Neural cell (in vitro differentiated cells): ENCODE data around the gene ZSWIM6.

Source experiments
- CTCF ChIP-seq: fragments of 450-650 bp; IDR thresholded peaks from 2 replicates; pipeline ENCODE4 v1.5.1; 2014; ENCODE audit warnings: antibody characterized with exemption, mild to moderate bottlenecking, moderate library complexity; ENCODE audit not compliant: poor library complexity, severe bottlenecking
- EP300 ChIP-seq: fragments of 450-650 bp; conservative IDR thresholded peaks from 2 replicates; pipeline ENCODE4 v1.6.1; 2014; ENCODE audit warnings: antibody characterized with exemption, mild to moderate bottlenecking, moderate library complexity; ENCODE audit not compliant: poor library complexity, severe bottlenecking
- EZH2 ChIP-seq: fragments of 200-600, 300-800 bp; shearing (Covaris generic), sonication (generic); IDR thresholded peaks from 2 replicates; pipeline ENCODE4 v1.6.1; 2014; ENCODE audit warnings: antibody characterized with exemption, low read length, borderline replicate concordance, mild to moderate bottlenecking; ENCODE audit not compliant: insufficient read depth, poor library complexity, severe bottlenecking
- POLR2AphosphoS5 ChIP-seq: IDR thresholded peaks from 2 replicates; pipeline ENCODE4 v1.6.1; 2012

- no peak for TF ChIP-seq CTCF
- no peak for TF ChIP-seq EP300
- no peak for TF ChIP-seq EZH2
- no peak for TF ChIP-seq POLR2AphosphoS5
These were observed 34.6 kb downstream of the ZSWIM6 start for GRCh38 chr5:61366497-61367240.
